Measurements from ENCODE around the gene LCE1E. TPM values are rescaled to one million over a fixed set of nuclear protein-coding genes. Genes with fewer than 3 reads are reported as not detected.

LCE1E gene, protein sequence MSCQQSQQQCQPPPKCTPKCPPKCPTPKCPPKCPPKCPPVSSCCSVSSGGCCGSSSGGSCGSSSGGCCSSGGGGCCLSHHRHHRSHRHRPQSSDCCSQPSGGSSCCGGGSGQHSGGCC
- total RNA-seq = not detected
- polyA plus RNA-seq = 0.30 TPM
- long read RNA-seq, donor 1 = 0 reads
- long read RNA-seq, donor 2 = 0 reads
- long read RNA-seq, donor 3 = 0 reads
- long read RNA-seq, donor 4 = 0 reads
- long read RNA-seq, donor 5 = 0 reads
- long read RNA-seq, donor 6 = 0 reads
- long read RNA-seq, donor 7 = 0 reads
- long read RNA-seq, donor 8 = 0 reads
- long read RNA-seq, donor 9 = 0 reads
- long read RNA-seq, donor 10 = 0 reads

GRCh38 chr1:152786077-152786476, at the start of gene LCE1E:
Gene LCE1E (plus strand): TSS chr1:152786257. CDS start chr1:152787300, 1,043 bp downstream.
- no peak within 1 kb of the TSS for H3K4me3 ChIP-seq (ENCODE audit: low read length in 2 of 2)
- no peaks in the 10 kb centered on the region for H3K27me3 ChIP-seq (ENCODE audit: control insufficient read depth in 2 of 2, insufficient read depth in 1 of 2, low read length in 1 of 2)
- H3K36me3 ChIP-seq (ENCODE audit: control insufficient read depth in 2 of 2, insufficient read depth in 2 of 2, low read length in 1 of 2) = no peaks in the 10 kb centered on the region
- WGBS = 61% methylated on average over 2 of the region's 2 CpGs
- no peak for DNase-seq (ENCODE audit: low read depth in 6 of 9, low spot score in 9 of 9)
- no peaks in the 10 kb centered on the region for H3K9me3 ChIP-seq (ENCODE audit: control insufficient read depth in 2 of 2, insufficient read depth in 1 of 2, low read length in 1 of 2)
- H3K27ac ChIP-seq (ENCODE audit: low read depth in 1 of 2, low read length in 1 of 2) = no peak within 1 kb of the TSS
- no peaks in the 10 kb centered on the region for H3K4me1 ChIP-seq (ENCODE audit: control insufficient read depth in 2 of 2, insufficient read depth in 2 of 2, low read length in 2 of 2)

DNA sequence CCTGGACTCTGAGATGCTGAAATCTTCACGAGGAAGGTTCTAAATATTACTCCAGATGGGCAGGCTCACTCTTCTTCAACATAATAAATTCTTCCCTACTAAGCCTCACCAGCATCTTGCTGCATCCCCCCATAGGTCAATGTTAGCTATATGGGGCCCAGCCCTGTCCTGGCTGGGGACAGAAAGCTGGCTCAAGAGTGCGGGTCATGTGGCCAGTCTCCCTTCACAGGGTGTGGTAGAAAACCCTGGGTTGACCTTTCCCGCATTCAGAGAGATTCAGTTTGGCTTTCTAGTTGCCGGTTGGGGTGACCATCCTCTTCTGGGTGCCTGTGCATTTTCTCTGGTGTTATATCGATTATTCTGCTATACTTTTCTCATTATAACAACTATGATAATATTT, 48.1 kb upstream of the LCE1E start:
- Histone ChIP-seq H3K27ac (ENCODE audit: low read depth in 1 of 2, low read length in 1 of 2) (no peak overlapping the region), H3K27me3 (ENCODE audit: control insufficient read depth in 2 of 2, insufficient read depth in 1 of 2, low read length in 1 of 2) (no peaks in the 10 kb centered on the region), H3K9me3 (ENCODE audit: control insufficient read depth in 2 of 2, insufficient read depth in 1 of 2, low read length in 1 of 2) (no peaks in the 10 kb centered on the region), H3K4me3 (ENCODE audit: low read length in 2 of 2) (no peak overlapping the region), H3K36me3 (ENCODE audit: control insufficient read depth in 2 of 2, insufficient read depth in 2 of 2, low read length in 1 of 2) (no peaks in the 10 kb centered on the region), H3K4me1 (ENCODE audit: control insufficient read depth in 2 of 2, insufficient read depth in 2 of 2, low read length in 2 of 2) (no peaks in the 10 kb centered on the region)
- DNase-seq (ENCODE audit: low read depth in 6 of 9, low spot score in 9 of 9) = no peak
- WGBS = 87% methylated on average over 5 of the region's 5 CpGs

GRCh38 chr1:152739841-152740240, 46.2 kb upstream of the LCE1E start:
- no peaks in the 10 kb centered on the region for H3K27me3 ChIP-seq (ENCODE audit: control insufficient read depth in 2 of 2, insufficient read depth in 1 of 2, low read length in 1 of 2)
- H3K27ac ChIP-seq (ENCODE audit: low read depth in 1 of 2, low read length in 1 of 2) = no peak overlapping the region
- no peaks in the 10 kb centered on the region for H3K4me1 ChIP-seq (ENCODE audit: control insufficient read depth in 2 of 2, insufficient read depth in 2 of 2, low read length in 2 of 2)
- no peak overlapping the region for H3K4me3 ChIP-seq (ENCODE audit: low read length in 2 of 2)
- DNase-seq (ENCODE audit: low read depth in 6 of 9, low spot score in 9 of 9) = no peak
- H3K36me3 ChIP-seq (ENCODE audit: control insufficient read depth in 2 of 2, insufficient read depth in 2 of 2, low read length in 1 of 2) = no peaks in the 10 kb centered on the region
- 87% methylated on average over 3 of the region's 3 CpGs for WGBS
- H3K9me3 ChIP-seq (ENCODE audit: control insufficient read depth in 2 of 2, insufficient read depth in 1 of 2, low read length in 1 of 2) = no peaks in the 10 kb centered on the region

GRCh38 chr1:152741656-152742055, 44.4 kb upstream of the LCE1E start:
- Histone ChIP-seq H3K27ac (ENCODE audit: low read depth in 1 of 2, low read length in 1 of 2) (no peak overlapping the region), H3K4me1 (ENCODE audit: control insufficient read depth in 2 of 2, insufficient read depth in 2 of 2, low read length in 2 of 2) (no peaks in the 10 kb centered on the region), H3K27me3 (ENCODE audit: control insufficient read depth in 2 of 2, insufficient read depth in 1 of 2, low read length in 1 of 2) (peaks cover 0 to 2% of the 10 kb centered on the region in 2 donors), H3K4me3 (ENCODE audit: low read length in 2 of 2) (no peak overlapping the region), H3K36me3 (ENCODE audit: control insufficient read depth in 2 of 2, insufficient read depth in 2 of 2, low read length in 1 of 2) (no peaks in the 10 kb centered on the region), H3K9me3 (ENCODE audit: control insufficient read depth in 2 of 2, insufficient read depth in 1 of 2, low read length in 1 of 2) (no peaks in the 10 kb centered on the region)
- DNase-seq (ENCODE audit: low read depth in 6 of 9, low spot score in 9 of 9) = no peak

DNA sequence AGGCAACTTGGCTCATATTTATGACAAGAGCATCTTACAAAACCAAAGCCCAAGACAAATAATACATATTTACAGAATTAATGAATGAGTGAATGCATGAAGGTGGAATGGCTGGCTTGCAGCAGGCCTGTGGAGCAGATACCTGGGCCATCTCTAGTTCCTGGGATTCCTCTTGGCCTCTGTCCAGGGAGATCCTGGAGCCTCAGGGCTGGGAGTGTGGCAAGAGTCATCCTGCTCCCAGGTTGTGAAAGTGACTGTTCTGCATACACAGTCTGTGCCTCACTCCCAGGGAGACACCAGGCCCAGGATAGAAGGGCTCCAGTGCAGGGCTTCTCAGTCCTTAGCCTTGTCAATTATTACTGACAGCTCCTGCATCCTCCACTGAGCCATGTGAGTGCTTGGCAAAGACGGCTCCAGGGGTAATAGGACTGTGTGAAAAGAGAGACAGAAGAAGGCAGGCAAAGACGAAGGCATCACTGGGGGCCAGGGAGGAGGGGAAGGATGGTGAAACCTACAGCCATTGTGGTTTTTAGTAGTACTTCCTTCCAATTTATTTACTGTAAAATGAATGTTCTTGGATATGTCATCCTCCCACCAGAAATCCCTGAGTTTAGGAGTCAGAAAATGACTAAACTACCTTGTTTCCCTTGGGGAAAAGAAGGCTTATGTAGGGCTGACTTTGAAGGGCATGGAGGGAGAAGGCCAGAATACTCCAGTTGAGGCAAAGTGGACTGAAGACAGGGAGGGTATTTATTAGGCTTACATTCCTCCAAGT, 42.5 kb upstream of the LCE1E start:
- peaks cover 0 to 2% of the 10 kb centered on the region in 2 donors for H3K27me3 ChIP-seq (ENCODE audit: control insufficient read depth in 2 of 2, insufficient read depth in 1 of 2, low read length in 1 of 2)
- no peak overlapping the region for H3K4me3 ChIP-seq (ENCODE audit: low read length in 2 of 2)
- no peak for DNase-seq (ENCODE audit: low read depth in 6 of 9, low spot score in 9 of 9)
- H3K27ac ChIP-seq (ENCODE audit: low read depth in 1 of 2, low read length in 1 of 2) = no peak overlapping the region
- 76% methylated on average over 2 of the region's 2 CpGs for WGBS
- H3K36me3 ChIP-seq (ENCODE audit: control insufficient read depth in 2 of 2, insufficient read depth in 2 of 2, low read length in 1 of 2) = no peaks in the 10 kb centered on the region
- no peaks in the 10 kb centered on the region for H3K4me1 ChIP-seq (ENCODE audit: control insufficient read depth in 2 of 2, insufficient read depth in 2 of 2, low read length in 2 of 2)
- no peaks in the 10 kb centered on the region for H3K9me3 ChIP-seq (ENCODE audit: control insufficient read depth in 2 of 2, insufficient read depth in 1 of 2, low read length in 1 of 2)

- DNase-seq (ENCODE audit: low read depth in 6 of 9, low spot score in 9 of 9) = no peak
- peaks cover 0 to 2% of the 10 kb centered on the region in 2 donors for H3K27me3 ChIP-seq (ENCODE audit: control insufficient read depth in 2 of 2, insufficient read depth in 1 of 2, low read length in 1 of 2)
- WGBS = 85% methylated on average over 4 of the region's 4 CpGs
Measured at GRCh38 chr1:152745289-152745704, 40.8 kb upstream of the LCE1E start.

DNA sequence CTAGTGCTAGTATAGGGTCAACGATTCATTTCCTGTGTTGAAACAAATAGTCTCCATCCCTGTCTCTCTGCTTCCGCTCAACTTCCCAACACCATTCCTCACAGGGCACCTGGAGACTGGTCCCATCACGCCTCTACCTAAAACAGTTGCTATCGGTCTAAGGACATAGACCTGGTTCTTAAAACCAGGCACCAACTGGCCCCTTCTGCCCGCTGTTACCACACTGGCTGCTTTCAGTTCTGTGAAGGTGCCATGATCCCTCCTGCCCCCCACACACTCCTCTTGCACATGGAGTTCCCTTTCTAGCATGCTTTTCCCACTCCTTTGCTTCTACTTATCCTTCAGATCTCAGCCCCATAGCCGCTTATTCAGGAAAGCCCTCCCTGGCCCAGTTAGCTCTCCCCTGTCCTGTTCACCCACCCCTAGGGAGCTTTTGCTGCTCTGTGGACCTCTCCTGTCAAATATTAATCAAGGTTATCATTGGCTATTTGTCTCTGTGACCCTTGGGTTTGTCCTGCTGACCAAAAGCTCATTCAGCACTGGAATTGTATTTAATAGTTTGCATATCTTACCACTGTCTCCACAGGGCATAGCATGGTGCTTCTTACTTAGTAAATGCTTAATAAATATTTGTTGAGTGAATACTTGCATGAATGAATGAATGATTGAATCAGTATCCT, 40.2 kb upstream of the LCE1E start:
- no peaks in the 10 kb centered on the region for H3K36me3 ChIP-seq (ENCODE audit: control insufficient read depth in 2 of 2, insufficient read depth in 2 of 2, low read length in 1 of 2)
- H3K27ac ChIP-seq (ENCODE audit: low read depth in 1 of 2, low read length in 1 of 2) = no peak overlapping the region
- H3K9me3 ChIP-seq (ENCODE audit: control insufficient read depth in 2 of 2, insufficient read depth in 1 of 2, low read length in 1 of 2) = no peaks in the 10 kb centered on the region
- peaks cover 0 to 2% of the 10 kb centered on the region in 2 donors for H3K27me3 ChIP-seq (ENCODE audit: control insufficient read depth in 2 of 2, insufficient read depth in 1 of 2, low read length in 1 of 2)
- H3K4me3 ChIP-seq (ENCODE audit: low read length in 2 of 2) = no peak overlapping the region
- no peak for DNase-seq (ENCODE audit: low read depth in 6 of 9, low spot score in 9 of 9)
- 88% methylated on average over 6 of the region's 6 CpGs for WGBS
- no peaks in the 10 kb centered on the region for H3K4me1 ChIP-seq (ENCODE audit: control insufficient read depth in 2 of 2, insufficient read depth in 2 of 2, low read length in 2 of 2)

More at GRCh38 chr1:152745289-152745704, 40.8 kb upstream of the LCE1E start:
- H3K4me1 ChIP-seq (ENCODE audit: control insufficient read depth in 2 of 2, insufficient read depth in 2 of 2, low read length in 2 of 2) = no peaks in the 10 kb centered on the region
- no peak overlapping the region for H3K4me3 ChIP-seq (ENCODE audit: low read length in 2 of 2)
- no peaks in the 10 kb centered on the region for H3K9me3 ChIP-seq (ENCODE audit: control insufficient read depth in 2 of 2, insufficient read depth in 1 of 2, low read length in 1 of 2)
- no peak overlapping the region for H3K27ac ChIP-seq (ENCODE audit: low read depth in 1 of 2, low read length in 1 of 2)
- no peaks in the 10 kb centered on the region for H3K36me3 ChIP-seq (ENCODE audit: control insufficient read depth in 2 of 2, insufficient read depth in 2 of 2, low read length in 1 of 2)

- no peaks in the 10 kb centered on the region for H3K4me1 ChIP-seq (ENCODE audit: control insufficient read depth in 2 of 2, insufficient read depth in 2 of 2, low read length in 2 of 2)
- H3K9me3 ChIP-seq (ENCODE audit: control insufficient read depth in 2 of 2, insufficient read depth in 1 of 2, low read length in 1 of 2) = no peaks in the 10 kb centered on the region
- peaks cover 0 to 2% of the 10 kb centered on the region in 2 donors for H3K27me3 ChIP-seq (ENCODE audit: control insufficient read depth in 2 of 2, insufficient read depth in 1 of 2, low read length in 1 of 2)
- no peak overlapping the region for H3K27ac ChIP-seq (ENCODE audit: low read depth in 1 of 2, low read length in 1 of 2)
- H3K36me3 ChIP-seq (ENCODE audit: control insufficient read depth in 2 of 2, insufficient read depth in 2 of 2, low read length in 1 of 2) = no peaks in the 10 kb centered on the region
- H3K4me3 ChIP-seq (ENCODE audit: low read length in 2 of 2) = no peak overlapping the region
- WGBS = 14% methylated on average over 1 of the region's 1 CpG
- DNase-seq (ENCODE audit: low read depth in 6 of 9, low spot score in 9 of 9) = no peak
Measured at GRCh38 chr1:152747831-152748230, 38.2 kb upstream of the LCE1E start.

GRCh38 chr1:152752225-152752624, 33.8 kb upstream of the LCE1E start:
- DNase-seq (ENCODE audit: low read depth in 6 of 9, low spot score in 9 of 9) = no peak
- Histone ChIP-seq H3K36me3 (ENCODE audit: control insufficient read depth in 2 of 2, insufficient read depth in 2 of 2, low read length in 1 of 2) (no peaks in the 10 kb centered on the region), H3K9me3 (ENCODE audit: control insufficient read depth in 2 of 2, insufficient read depth in 1 of 2, low read length in 1 of 2) (no peaks in the 10 kb centered on the region), H3K27ac (ENCODE audit: low read depth in 1 of 2, low read length in 1 of 2) (no peak overlapping the region), H3K4me3 (ENCODE audit: low read length in 2 of 2) (no peak overlapping the region), H3K27me3 (ENCODE audit: control insufficient read depth in 2 of 2, insufficient read depth in 1 of 2, low read length in 1 of 2) (no peaks in the 10 kb centered on the region), H3K4me1 (ENCODE audit: control insufficient read depth in 2 of 2, insufficient read depth in 2 of 2, low read length in 2 of 2) (no peaks in the 10 kb centered on the region)
- WGBS = 78% methylated on average over 1 of the region's 1 CpG
